Stomach (tissue), 9 donors: ENCODE measurements around the gene WASF1. TPM values are rescaled to one million over a fixed set of nuclear protein-coding genes. Genes with fewer than 3 reads are reported as not detected.

Experiments
- DNase-seq, 2 donors: peaks; one replicate each; pipeline versions ENCODE4 v3.0.0 to v3.0.0-alpha.2; 2013 to 2019
- H3K27ac ChIP-seq, 5 donors: fragments of 200-600 bp in 4 of 5; sonication (generic) in 4 of 5; one replicate each; pipeline ENCODE4 v1.5.1; 2013 to 2019; ENCODE audit warnings: mild to moderate bottlenecking in 1 of 5, moderate library complexity in 1 of 5
- H3K27me3 ChIP-seq, 3 donors: fragments of 200-600 bp; sonication (generic); one replicate each; pipeline ENCODE4 v1.5.1; 2017 to 2019; ENCODE audit warnings: mixed run types in 1 of 3
- H3K36me3 ChIP-seq, 4 donors: fragments of 200-600 bp; sonication (generic); 1 replicate in 3 of 4; 2 replicates in 1 of 4; pipeline ENCODE4 v1.5.1; 2016 to 2019
- H3K4me1 ChIP-seq, 4 donors: fragments of 200-600 bp; sonication (generic); one replicate each; pipeline ENCODE4 v1.5.1; 2016 to 2019
- H3K4me3 ChIP-seq, 4 donors: fragments of 200-600 bp; sonication (generic) in 3 of 4; one replicate each; pipeline ENCODE4 v1.5.1; 2016 to 2019; ENCODE audit warnings: mild to moderate bottlenecking in 1 of 4
- H3K9me3 ChIP-seq, 4 donors: fragments of 200-600 bp; sonication (generic); one replicate each; pipeline ENCODE4 v1.5.1; 2016 to 2019
- EP300 ChIP-seq: sonication (generic); formaldehyde crosslinking; IDR thresholded peaks from one replicate; pipeline ENCODE4 v1.6.1; 2017; ENCODE audit warnings: antibody characterized with exemption
- POLR2A ChIP-seq, 4 donors: fragments of 450-650 bp; IDR thresholded peaks; one replicate each; pipeline ENCODE4 v1.6.1; 2016; ENCODE audit warnings: antibody characterized with exemption in 4 of 4, control low read depth in 2 of 4, mild to moderate bottlenecking in 1 of 4, moderate library complexity in 1 of 4
- POLR2AphosphoS5 ChIP-seq, 3 donors: sonication (generic); formaldehyde crosslinking; IDR thresholded peaks; one replicate each; pipeline ENCODE4 v1.6.1; 2016; ENCODE audit warnings: antibody characterized with exemption in 3 of 3
- WGBS, 5 donors: extraction: QIAGEN DNeasy Blood & Tissue Kit in 3 of 5; methylation state at CpG; one replicate each; pipeline versions ENCODE4 v1.1.5 to v1.1.7; 2013 to 2018; 5-methylcytosine and 5-hydroxymethylcytosine counted together
- intact Hi-C: fragments of 100-400 bp; cut with DNase I; formaldehyde crosslinking; loops from one replicate; pipeline ENCODE4 v1.15.1; 2023; ENCODE audit warnings: low total_unique reads
- polyA plus RNA-seq, 3 donors: library from polyadenylated mRNA; stranded (reverse); fragments of 200-250 nt; gene quantifications; one replicate each; pipeline ENCODE4 v1.2.3, GENCODE V29; 2013
- total RNA-seq, 5 donors: library from RNA; depleted of rRNA; stranded (reverse); fragments of >200 nt; gene quantifications; one replicate each; pipeline versions ENCODE4 v1.1.0 to v1.2.3, GENCODE V29; 2014 to 2016
- TF ChIP-seq, protein P1 (sequence below), 7 experiments: fragments of 450-650 bp in 4 of 7; fragments of 200-600 bp in 3 of 7; sonication (generic) in 3 of 7; IDR thresholded peaks; one replicate each; pipeline ENCODE4 v1.5.1; 2016 to 2019; ENCODE audit warnings: antibody characterized with exemption in 7 of 7, control low read depth in 2 of 7, mild to moderate bottlenecking in 1 of 7
- donor health status: healthy with polysubstance abuse.
- donor health status: Bipolar disorder and iron deficiency.
- donor health status: healthy.

WASF1 gene
- total and polyA plus RNA-seq, 8 donors, result 0.58 to 17.0 (median 6.0) TPM

GRCh38 chr6:110191477-110191876 is 12.0 kb upstream of the WASF1 start:
- Histone ChIP-seq H3K4me1 (peaks cover 0 to 40% (median 12%) of the 10 kb centered on the region in 4 donors), H3K27ac (no peak overlapping the region), H3K27me3 (no peaks in the 10 kb centered on the region), H3K9me3 (no peaks in the 10 kb centered on the region), H3K36me3 (peaks cover 8 to 18% (median 15%) of the 10 kb centered on the region in 4 donors), H3K4me3 (no peak overlapping the region)
- intact Hi-C loops, result no loop called here
- WGBS, 5 donors, result 89 to 96% (median 92%) methylated on average over 2 of the region's 2 CpGs
- no peak for TF ChIP-seq POLR2AphosphoS5 (IDR thresholded peaks at IDR 0.05)
- TF ChIP-seq, protein P1, sequence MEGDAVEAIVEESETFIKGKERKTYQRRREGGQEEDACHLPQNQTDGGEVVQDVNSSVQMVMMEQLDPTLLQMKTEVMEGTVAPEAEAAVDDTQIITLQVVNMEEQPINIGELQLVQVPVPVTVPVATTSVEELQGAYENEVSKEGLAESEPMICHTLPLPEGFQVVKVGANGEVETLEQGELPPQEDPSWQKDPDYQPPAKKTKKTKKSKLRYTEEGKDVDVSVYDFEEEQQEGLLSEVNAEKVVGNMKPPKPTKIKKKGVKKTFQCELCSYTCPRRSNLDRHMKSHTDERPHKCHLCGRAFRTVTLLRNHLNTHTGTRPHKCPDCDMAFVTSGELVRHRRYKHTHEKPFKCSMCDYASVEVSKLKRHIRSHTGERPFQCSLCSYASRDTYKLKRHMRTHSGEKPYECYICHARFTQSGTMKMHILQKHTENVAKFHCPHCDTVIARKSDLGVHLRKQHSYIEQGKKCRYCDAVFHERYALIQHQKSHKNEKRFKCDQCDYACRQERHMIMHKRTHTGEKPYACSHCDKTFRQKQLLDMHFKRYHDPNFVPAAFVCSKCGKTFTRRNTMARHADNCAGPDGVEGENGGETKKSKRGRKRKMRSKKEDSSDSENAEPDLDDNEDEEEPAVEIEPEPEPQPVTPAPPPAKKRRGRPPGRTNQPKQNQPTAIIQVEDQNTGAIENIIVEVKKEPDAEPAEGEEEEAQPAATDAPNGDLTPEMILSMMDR (IDR thresholded peaks at IDR 0.05), result no peak
- no peak for TF ChIP-seq EP300
- no peak for TF ChIP-seq POLR2A (IDR thresholded peaks at IDR 0.05)
- DNase-seq, result no peak

DNA sequence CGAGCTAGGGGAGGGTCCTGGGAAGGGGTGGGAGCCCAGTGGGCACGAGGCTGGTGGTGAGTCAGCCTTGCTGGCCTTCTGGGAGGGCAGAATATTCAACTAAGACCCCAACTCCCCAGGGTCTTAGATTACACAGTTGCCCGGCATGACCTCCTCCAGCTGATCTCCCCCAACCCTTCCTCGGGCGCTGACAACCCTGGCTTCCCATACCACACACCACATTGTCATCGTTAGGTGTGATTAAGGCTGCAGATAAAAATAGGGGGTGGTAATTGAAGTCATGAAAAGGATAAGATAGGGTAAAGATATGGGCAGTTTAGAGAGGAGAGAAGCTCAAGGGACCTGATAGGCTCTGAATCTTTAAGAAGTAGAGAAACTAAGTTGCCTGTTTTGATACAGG is 11.3 kb upstream of the WASF1 start:
- Histone ChIP-seq H3K4me3 (no peak overlapping the region), H3K36me3 (peaks cover 8 to 18% (median 15%) of the 10 kb centered on the region in 4 donors), H3K4me1 (peaks cover 0 to 48% (median 15%) of the 10 kb centered on the region in 4 donors), H3K9me3 (no peaks in the 10 kb centered on the region), H3K27ac (no peak overlapping the region), H3K27me3 (no peaks in the 10 kb centered on the region)
- DNase-seq, result no peak
- WGBS, 5 donors, result 80 to 85% (median 83%) methylated on average over 6 of the region's 6 CpGs
- no peak for TF ChIP-seq POLR2AphosphoS5 (IDR thresholded peaks at IDR 0.05)
- no peak for TF ChIP-seq EP300
- intact Hi-C loops, result no loop called here

DNA sequence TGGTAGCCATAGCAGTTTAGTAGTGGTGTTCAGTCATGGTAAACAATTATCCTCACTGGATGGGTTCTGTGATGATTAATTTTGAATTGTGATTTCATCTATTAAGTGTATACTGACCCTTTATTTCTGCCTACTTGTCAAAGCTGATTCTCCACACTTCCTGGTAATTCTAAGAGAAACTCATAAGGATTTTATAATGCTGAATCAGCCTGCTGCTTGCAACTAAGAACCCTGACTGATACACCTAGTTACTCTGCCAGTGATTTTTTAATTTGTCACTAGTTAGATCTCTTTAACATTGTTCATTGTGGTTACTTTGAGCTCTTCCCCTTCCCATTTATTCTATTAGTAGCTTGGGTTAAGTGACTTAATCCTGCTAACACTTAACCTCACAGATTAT is 9.3 kb upstream of the WASF1 start:
- DNase-seq, result no peak
- intact Hi-C loops, result no loop called here
- peaks cover under 1 to 9% (median 8%) of the 10 kb centered on the region in 4 donors for H3K36me3 ChIP-seq
- no peak overlapping the region for H3K4me3 ChIP-seq
- H3K4me1 ChIP-seq, result peaks cover 0 to 62% (median 22%) of the 10 kb centered on the region in 4 donors
- no peak overlapping the region for H3K27ac ChIP-seq
- no peak for TF ChIP-seq POLR2AphosphoS5 (IDR thresholded peaks at IDR 0.05)
- no peak for TF ChIP-seq POLR2A (IDR thresholded peaks at IDR 0.05)
- TF ChIP-seq, protein P1 (IDR thresholded peaks at IDR 0.05), result no peak
- no peak for TF ChIP-seq EP300
- H3K9me3 ChIP-seq, result no peaks in the 10 kb centered on the region
- H3K27me3 ChIP-seq, result no peaks in the 10 kb centered on the region

DNA sequence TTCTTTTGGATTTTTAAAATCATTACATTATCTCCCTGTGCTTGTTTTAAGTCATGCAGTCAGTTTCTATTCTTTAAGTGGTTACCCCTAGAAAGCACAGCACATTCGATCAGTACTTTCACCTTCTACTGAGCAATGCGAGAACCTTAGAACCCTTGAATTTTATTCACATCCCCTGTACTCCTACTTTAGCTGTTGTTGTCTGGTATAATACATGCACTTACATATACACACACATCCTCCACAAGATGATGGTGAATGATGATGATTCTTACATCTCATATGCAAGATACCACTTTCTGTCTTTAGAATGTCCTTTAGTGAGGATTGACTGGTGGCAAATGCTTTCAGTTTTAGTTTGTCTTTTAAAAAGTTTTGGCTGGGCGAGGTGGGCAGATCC is 6.4 kb upstream of the WASF1 start:
- Histone ChIP-seq H3K9me3 (no peaks in the 10 kb centered on the region), H3K4me3 (no peak overlapping the region), H3K27me3 (no peaks in the 10 kb centered on the region), H3K27ac (no peak overlapping the region), H3K36me3 (no peaks in the 10 kb centered on the region), H3K4me1 (peaks cover 21 to 84% (median 50%) of the 10 kb centered on the region in 4 donors)
- WGBS, 5 donors, result 80 to 89% (median 83%) methylated on average over 3 of the region's 3 CpGs
- no peak for DNase-seq
- intact Hi-C loops, result no loop called here
- TF ChIP-seq POLR2A (IDR thresholded peaks at IDR 0.05) (no peak), POLR2AphosphoS5 (IDR thresholded peaks at IDR 0.05) (no peak), EP300 (no peak)
- TF ChIP-seq, protein P1 (IDR thresholded peaks at IDR 0.05), result no peak

- peaks cover 31 to 83% (median 51%) of the 10 kb centered on the region in 4 donors for H3K4me1 ChIP-seq
Observed at GRCh38 chr6:110183292-110183885, 3.9 kb upstream of the WASF1 start.

More at GRCh38 chr6:110183292-110183885, 3.9 kb upstream of the WASF1 start:
- intact Hi-C loops, result no loop called here
- Histone ChIP-seq H3K27ac (no peak overlapping the region), H3K4me3 (no peak overlapping the region), H3K36me3 (no peaks in the 10 kb centered on the region), H3K9me3 (no peaks in the 10 kb centered on the region), H3K27me3 (no peaks in the 10 kb centered on the region)
- WGBS, 5 donors, result 68 to 72% (median 69%) methylated on average over 5 of the region's 5 CpGs
- no peak for TF ChIP-seq POLR2AphosphoS5 (IDR thresholded peaks at IDR 0.05)
- DNase-seq, result no peak
